Measurements from ENCODE around the gene AGTPBP1.

AGTPBP1 gene

GRCh38 chr9:85534340-85534739 lies 207.4 kb downstream of the AGTPBP1 start:
- DNase-seq (ENCODE audit: low spot score) = no peak

- DNase-seq (ENCODE audit: low spot score) = no peak
These were observed 208.2 kb downstream of the AGTPBP1 start for GRCh38 chr9:85533538-85533937.

- no peak for DNase-seq (ENCODE audit: low spot score)
These were observed 211.0 kb downstream of the AGTPBP1 start for GRCh38 chr9:85530721-85531120.

- DNase-seq (ENCODE audit: low spot score) = no peak
These were observed 213.1 kb downstream of the AGTPBP1 start for GRCh38 chr9:85528607-85529006.

- no peak for DNase-seq (ENCODE audit: low spot score)
These were observed 213.6 kb downstream of the AGTPBP1 start for GRCh38 chr9:85528142-85528541.

GRCh38 chr9:85527331-85528020 lies 214.3 kb downstream of the AGTPBP1 start:
- no peak for DNase-seq (ENCODE audit: low spot score)

- no peak for DNase-seq (ENCODE audit: low spot score)
These were observed 217.2 kb downstream of the AGTPBP1 start for GRCh38 chr9:85524531-85524930.

- no peak for DNase-seq (ENCODE audit: low spot score)
These were observed 218.6 kb downstream of the AGTPBP1 start for GRCh38 chr9:85523202-85523601.

- peak; percentile 22 for DNase-seq (ENCODE audit: low spot score)
These were observed 219.2 kb downstream of the AGTPBP1 start for GRCh38 chr9:85522459-85523092.

GRCh38 chr9:85521371-85522197 lies 220.2 kb downstream of the AGTPBP1 start:
- DNase-seq (ENCODE audit: low spot score) = no peak

- DNase-seq (ENCODE audit: low spot score) = no peak
These were observed 224.6 kb downstream of the AGTPBP1 start for GRCh38 chr9:85516976-85517637.

- no peak for DNase-seq (ENCODE audit: low spot score)
These were observed 225.3 kb downstream of the AGTPBP1 start for GRCh38 chr9:85516455-85516854.

- no peak for DNase-seq (ENCODE audit: low spot score)
These were observed 226.7 kb downstream of the AGTPBP1 start for GRCh38 chr9:85515021-85515420.

- no peak for DNase-seq (ENCODE audit: low spot score)
These were observed 227.5 kb downstream of the AGTPBP1 start for GRCh38 chr9:85514256-85514655.

GRCh38 chr9:85511746-85512145 lies 230.0 kb downstream of the AGTPBP1 start:
- DNase-seq (ENCODE audit: low spot score) = no peak

GRCh38 chr9:85510830-85511504 lies 230.8 kb downstream of the AGTPBP1 start:
- no peak for DNase-seq (ENCODE audit: low spot score)

- DNase-seq (ENCODE audit: low spot score) = no peak
These were observed 233.1 kb downstream of the AGTPBP1 start for GRCh38 chr9:85508616-85509015.

- DNase-seq (ENCODE audit: low spot score) = no peak
These were observed 236.1 kb downstream of the AGTPBP1 start for GRCh38 chr9:85505612-85506011.

GRCh38 chr9:85502815-85503655 lies 238.7 kb downstream of the AGTPBP1 start:
- DNase-seq (ENCODE audit: low spot score) = no peak

GRCh38 chr9:85501882-85502281 lies 239.9 kb downstream of the AGTPBP1 start:
- DNase-seq (ENCODE audit: low spot score) = no peak

- DNase-seq (ENCODE audit: low spot score) = no peak
These were observed 240.3 kb downstream of the AGTPBP1 start for GRCh38 chr9:85501456-85501855.

All from AG08396 (cell line).